Testis (tissue), 2 donors: ENCODE measurements around the gene PARVG.

Experiments
- CTCF ChIP-seq, 3 experiments: fragments of 450-650 bp in 2 of 3; fragments of 200-600 bp in 1 of 3; sonication (generic) in 1 of 3; IDR thresholded peaks; one replicate each; pipeline ENCODE4 v1.5.1; 2016 to 2019; ENCODE audit warnings: antibody characterized with exemption in 3 of 3, mild to moderate bottlenecking in 2 of 3, moderate library complexity in 1 of 3
- POLR2A ChIP-seq: fragments of 450-650 bp; IDR thresholded peaks from one replicate; pipeline ENCODE4 v1.6.1; 2017; ENCODE audit warnings: antibody characterized with exemption, mild to moderate bottlenecking, moderate library complexity

GRCh38 chr22:44217346-44217745, 36.6 kb downstream of the PARVG start:
- TF ChIP-seq CTCF (IDR thresholded peaks at IDR 0.05) (no peak), POLR2A (no peak)
